ELR (cell line): Measurements from ENCODE around the gene FREM3.
"Not testable (repeated sequence)": the region's sequence is repeated elsewhere in the genome, so short reads cannot be mapped to it uniquely, and the experiment has no call there.

Source experiments
- DNase-seq: peaks from one replicate; pipeline ENCODE4 v3.0.0-alpha.2; 2015; ENCODE audit warnings: low read depth

The FREM3 gene

DNA sequence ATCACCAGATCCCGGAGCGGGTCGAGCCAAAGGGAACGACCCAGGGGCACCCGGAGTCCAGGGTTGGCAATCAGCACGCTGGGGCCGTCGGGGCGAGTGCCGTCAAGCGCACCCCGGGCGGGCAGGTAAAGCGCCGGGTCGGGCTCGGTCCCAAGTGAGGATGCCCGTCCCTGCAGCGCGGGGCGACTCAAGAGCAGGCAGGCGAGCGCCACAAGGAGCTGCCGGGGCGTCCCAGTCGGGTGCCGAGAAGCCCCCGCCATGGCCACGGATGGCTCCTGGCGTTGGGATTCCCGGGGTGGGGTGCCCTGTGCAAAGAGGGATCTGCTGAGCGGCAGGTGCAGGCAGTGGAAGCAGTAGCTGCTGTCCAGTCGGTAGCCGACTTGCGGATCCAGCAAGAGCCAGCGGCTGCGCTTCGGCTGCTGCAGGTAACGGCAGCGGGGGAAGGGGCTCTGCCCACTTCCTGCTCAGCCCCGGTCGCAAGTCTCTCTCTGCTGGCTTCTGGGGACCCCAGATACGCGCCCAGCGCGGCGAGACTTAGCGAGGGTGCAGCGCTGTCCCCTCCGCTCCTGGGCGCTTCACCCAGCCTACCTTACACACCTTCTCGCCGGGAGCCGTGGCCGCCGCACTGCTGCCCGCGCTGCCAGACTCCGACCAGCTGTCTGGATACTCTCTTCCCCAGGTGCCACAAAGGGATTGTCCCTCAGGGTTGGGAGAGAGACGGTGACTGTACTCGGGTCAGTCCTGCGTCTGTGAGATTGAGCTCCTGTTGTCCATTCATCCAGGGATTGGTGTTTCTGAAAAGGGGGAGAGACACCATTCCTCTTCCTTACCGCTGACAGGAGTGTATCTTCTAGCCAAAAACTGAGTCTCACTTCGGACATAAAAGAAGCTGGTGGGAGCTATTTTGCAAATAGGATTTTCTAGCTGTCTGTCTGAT lies at the start of gene FREM3:
Gene FREM3, minus strand, starts transcription at position 260 of the 937 bp plus-strand sequence. Its CDS starts 0 bp downstream, at position 260.
- no peak for DNase-seq

DNA sequence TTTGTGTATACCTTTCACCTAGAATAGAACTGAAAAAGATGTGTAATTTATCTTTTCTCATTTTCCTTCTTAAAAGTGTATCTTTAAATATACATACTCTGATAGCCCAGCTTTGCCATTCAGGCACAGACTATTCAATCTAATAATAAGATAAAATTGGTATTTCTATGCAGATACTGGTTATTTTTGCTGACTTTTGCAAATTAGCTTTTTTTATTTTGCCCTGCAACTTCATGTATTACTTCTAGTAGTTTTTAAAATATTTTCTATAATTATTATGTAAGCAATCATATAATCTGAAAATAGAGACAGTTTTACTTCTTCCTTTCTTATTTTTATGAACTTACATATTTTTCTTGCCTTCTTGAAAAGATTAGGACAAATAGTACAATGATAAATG lies 45.4 kb upstream of the FREM3 start:
- DNase-seq, result no peak

DNA sequence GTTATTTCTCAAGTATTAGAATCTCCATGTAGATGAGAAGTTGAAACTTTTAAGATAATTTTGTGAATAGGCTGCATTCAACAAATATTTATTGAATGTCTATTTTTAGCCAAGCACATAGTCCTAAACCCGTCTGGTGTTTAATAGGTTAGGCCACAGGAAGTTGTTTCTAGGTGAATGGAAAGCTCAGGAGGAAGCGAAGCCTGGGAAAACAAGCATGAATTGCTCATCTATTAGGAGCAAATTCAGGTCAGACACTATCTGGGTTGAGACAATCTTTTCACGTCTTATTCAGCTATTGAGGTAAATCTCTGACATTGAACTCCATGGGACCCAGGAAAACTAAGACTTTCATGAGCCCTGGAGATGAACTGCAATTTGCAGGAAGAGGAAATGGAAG lies 43.1 kb upstream of the FREM3 start:
- DNase-seq, result no peak

DNA sequence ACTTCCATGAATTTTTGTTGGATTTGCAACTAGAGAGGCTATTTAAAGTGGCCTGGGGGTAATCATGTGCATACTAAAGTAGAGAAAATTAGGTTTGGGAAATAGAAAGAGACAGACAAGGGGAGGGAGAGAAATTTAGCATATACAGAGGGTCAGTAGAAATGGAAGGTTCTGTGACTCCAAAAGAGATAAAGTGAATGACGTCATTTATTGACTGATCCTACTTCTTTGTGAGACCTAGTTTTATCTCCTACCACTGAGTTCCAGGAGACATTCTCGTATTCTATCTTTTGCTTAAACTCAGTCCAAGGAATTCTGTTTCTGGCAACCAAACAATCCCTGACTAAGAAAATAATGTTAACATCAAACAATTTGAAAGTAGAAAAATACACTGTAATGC lies 42.4 kb upstream of the FREM3 start:
- no peak for DNase-seq

- no peak for DNase-seq
Observed at GRCh38 chr4:143736861-143737260, 36.4 kb upstream of the FREM3 start.

- not testable (repeated sequence) for DNase-seq
Observed at GRCh38 chr4:143736061-143736460, 35.6 kb upstream of the FREM3 start.

DNA sequence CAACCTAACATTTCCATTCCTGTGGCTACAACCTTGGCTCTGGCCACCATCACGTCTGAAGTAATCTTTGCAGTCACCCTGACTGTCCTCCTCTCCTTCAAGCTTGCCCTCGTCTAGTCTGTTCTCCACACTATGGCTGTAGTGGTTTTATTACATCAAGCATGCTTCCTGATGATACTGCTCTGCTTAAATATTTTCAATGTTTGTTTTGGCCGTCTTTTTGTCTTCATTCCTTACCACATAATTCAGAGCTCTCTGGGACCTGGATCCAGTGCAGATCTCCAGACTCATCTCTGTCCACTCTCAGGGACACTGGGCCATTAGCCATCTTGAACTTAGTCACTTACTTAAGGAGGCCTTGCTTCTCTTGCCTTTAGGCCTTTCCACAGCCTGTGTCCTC lies 27.7 kb upstream of the FREM3 start:
- DNase-seq, result no peak

- no peak for DNase-seq
Observed at GRCh38 chr4:143726714-143727113, 26.2 kb upstream of the FREM3 start.

DNA sequence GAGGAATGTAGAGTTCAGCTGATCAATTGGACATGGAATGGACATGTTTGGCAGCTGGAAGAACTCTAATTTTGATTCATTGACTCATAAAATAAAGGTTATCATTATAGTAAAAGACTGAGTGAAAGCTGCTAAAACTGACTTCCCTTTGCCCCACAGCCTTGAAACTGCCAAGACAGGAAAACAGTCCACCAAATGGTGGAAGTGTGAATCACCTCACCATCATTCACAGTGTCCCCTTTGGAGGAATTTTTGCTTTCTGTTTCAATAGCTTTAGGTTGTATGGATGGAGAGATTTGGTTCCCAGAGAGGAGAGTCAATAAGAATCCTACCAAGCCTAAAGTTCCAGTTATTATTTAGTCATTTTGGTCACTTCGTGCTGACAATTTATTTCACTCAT lies 20.8 kb upstream of the FREM3 start:
- DNase-seq, result no peak

- not testable (repeated sequence) for DNase-seq
Observed at GRCh38 chr4:143718748-143719147, 18.3 kb upstream of the FREM3 start.

DNA sequence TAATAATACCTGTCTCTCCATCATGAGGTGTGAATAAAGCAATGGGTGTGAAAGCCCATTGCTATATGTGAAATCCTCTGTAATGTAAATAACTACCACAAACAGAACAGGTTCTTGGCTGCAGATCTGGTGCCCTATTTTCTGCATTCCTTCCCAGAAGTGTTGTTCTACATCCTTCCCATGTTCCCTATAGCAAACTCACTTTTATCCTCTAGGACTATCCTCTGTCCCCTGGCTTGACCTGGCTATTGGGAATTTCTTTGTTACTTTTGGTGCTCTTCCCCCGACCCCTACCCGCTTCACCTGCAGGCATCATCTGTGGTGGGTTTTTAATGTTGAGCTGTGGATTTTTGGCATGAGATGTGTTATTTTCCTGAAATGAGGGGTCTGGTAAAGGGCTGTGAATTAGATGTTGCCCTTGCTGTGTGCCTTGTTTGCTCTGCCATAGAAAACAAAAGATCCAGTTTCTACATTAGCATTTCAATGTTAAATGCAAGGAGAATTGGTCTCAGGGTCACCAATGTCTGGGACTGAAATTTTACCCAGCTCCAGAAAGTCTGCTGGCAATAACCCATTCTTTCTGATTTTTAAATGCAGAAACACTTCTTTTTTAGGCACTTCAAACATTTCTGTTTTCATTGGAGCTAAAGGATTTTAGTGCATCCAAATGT lies 13.6 kb upstream of the FREM3 start:
- DNase-seq, result no peak

DNA sequence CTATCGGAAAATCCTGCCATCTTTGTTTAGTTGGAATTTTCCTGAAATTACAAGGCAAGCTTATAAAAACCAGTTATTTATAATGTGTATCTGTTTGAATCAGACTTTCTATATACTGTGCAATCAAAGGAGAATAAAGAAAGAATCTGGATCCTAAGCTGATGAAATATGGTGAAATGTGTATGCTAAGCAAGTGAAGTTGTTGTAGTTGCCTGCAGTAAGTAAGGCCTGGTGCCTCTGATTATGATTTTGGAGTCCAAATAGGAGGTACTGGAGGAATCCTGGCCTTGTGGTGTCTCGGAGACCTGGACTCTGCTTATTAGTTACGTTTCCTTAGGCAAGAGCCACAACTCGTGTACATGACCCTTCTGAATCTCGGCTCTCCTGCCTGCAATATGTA lies 13.1 kb upstream of the FREM3 start:
- DNase-seq, result no peak

DNA sequence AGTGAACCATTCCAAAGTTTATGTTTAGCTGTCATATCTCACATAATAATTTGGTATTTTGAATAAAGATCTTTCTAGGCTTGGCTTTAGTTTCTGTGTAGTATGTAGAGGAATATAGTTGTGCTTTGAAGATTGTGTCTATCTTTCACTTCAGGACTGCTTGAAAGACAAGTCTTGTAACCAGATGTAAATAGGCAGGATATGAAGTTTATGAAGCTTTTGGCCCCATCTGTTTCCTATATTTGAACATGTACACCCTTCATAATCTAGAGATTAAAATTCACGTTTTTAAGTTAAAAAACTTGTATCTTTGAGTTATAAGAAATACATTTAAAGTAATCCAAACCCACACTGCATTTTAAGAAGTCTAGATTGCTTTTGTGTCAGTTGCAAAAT lies 11.7 kb upstream of the FREM3 start:
- no peak for DNase-seq

GRCh38 chr4:143711543-143712154 lies 11.2 kb upstream of the FREM3 start:
- DNase-seq, result no peak

- DNase-seq, result no peak
Observed at GRCh38 chr4:143701365-143701764, 890 bp upstream of the FREM3 start.

DNA sequence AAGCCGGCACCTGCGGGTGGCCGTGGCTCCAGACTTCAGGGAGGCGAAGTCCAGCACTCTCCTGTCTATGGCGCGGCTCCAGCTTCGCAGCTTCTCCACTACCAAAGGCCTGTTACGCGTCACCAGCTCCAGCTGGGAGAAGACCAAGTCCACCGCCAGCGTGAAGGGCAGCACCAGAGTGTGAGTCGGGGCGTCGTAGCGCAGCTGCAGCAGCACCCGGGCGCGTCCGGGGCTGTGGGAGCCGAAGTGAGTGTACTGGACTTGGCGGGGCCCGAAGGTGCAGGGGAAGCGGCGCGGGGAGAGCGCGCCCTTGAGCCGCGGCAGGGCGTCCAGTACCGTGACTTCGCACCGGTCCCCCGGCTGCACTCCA lies 444 bp downstream of the FREM3 start:
- no peak for DNase-seq

DNA sequence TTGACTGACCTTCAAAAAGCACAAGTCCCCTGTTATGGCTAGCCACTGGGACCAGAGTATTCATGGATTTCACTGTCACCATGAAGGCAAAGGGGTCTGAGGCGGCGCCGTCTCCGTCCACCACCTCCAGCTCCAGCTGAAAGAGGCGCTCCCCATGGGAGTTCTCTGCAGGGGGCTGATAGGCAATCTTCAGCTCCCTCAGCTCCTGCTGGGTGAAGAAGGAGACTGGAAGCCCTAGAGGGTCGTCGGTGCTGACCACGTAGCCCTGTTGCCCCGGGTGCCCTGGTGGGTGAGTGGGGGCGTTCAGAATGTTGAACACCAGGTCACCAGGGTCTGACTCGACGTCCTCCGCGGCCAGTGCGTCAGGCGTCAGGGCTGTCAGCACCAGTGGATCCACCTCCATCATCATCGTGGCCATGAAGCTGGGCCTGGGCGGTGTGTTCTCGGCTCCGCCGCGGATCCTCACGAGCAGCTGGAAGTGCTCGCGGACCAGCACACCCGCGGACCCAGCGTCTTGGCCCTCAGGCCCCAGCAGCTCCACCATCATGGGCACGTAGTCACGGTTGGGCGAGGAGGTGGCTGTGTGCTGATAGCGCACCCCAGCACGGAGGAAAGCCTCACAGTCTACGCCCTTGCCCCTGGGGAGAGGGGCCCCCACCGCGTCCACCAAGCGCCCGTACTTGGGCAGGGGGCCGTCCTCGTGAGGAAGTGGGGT lies 987 bp downstream of the FREM3 start:
- DNase-seq, result no peak

- DNase-seq, result no peak
Observed at GRCh38 chr4:143693856-143694255, 6.6 kb downstream of the FREM3 start.

GRCh38 chr4:143692241-143692640 lies 8.2 kb downstream of the FREM3 start:
- DNase-seq, result no peak

DNA sequence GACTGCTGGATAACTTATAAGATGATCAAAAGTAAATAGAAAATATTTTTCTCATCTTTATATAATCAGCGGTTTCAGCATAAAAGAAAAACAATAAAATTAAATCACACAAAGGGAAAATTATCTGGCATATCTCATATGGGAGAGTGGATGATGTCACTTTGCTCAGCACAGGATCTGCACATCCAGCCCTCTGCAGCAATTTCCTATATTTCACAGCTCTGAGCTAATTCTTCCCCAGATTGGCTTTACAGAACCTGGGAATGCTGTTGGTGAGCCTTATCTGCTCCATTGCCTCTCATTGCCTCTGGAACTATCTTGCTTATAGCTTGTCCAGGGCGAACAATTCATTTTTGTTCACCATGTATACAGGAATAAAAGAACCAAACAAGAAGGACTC lies 21.0 kb downstream of the FREM3 start:
- no peak for DNase-seq

DNA sequence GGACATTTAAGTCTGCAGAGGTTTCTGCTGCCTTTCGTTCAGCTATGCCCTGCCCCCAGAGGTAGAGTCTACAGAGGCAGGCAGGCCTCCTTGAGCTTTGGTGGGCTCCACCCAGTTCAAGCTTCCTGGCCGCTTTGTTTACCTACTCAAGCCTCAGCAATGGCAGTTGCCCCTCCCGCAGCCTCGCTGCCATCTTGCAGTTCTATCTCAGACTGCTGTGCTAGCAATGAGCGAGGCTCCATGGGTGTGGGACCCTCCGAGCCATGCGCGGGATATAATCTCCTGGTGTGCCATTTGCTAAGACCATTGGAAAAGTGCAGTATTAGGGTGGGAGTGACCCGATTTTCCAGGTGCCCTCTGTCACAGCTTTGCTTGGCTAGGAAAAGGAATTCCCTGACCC lies 26.8 kb downstream of the FREM3 start:
- not testable (repeated sequence) for DNase-seq

GRCh38 chr4:143668930-143669552 lies 31.4 kb downstream of the FREM3 start:
- DNase-seq, result no peak
